OCI-LY7 (cell line): ENCODE measurements around the gene BMP8A.

Source experiments
- EZH2phosphoT487 ChIP-seq: fragments of 200-600 bp; sonication (generic); IDR thresholded peaks from 2 replicates; pipeline ENCODE4 v1.6.1; 2018; ENCODE audit warnings: low read depth, borderline replicate concordance, mild to moderate bottlenecking, mixed run types, antibody characterized with exemption, low read length, moderate library complexity, mixed read lengths
- TF ChIP-seq, protein P1 (sequence below): fragments of 200-600 bp; sonication (generic); conservative IDR thresholded peaks from 2 replicates; pipeline ENCODE4 v1.5.1; 2014; ENCODE audit warnings: mild to moderate bottlenecking, antibody characterized with exemption, low read length, moderate library complexity, mixed read lengths

DNA sequence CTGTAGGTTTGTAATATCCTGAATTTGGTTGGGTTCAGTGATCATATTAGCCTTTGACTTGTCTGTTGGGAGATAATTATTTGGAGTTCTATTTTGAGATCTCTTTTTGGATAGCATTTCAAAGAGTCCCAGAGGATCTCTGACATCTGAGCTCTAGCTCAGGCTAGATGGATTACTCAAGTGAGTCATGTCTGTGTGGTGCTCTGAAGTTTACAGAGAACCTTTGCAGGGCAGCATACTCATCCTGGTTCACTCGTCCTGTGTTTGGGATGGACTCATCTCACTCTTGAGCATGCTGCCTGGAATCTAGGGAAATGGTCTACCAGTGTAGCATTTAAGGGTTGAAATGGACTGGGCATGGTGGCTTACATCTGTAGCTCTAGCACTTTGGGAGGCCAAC lies 29.4 kb upstream of the BMP8A start:
- TF ChIP-seq, protein P1, sequence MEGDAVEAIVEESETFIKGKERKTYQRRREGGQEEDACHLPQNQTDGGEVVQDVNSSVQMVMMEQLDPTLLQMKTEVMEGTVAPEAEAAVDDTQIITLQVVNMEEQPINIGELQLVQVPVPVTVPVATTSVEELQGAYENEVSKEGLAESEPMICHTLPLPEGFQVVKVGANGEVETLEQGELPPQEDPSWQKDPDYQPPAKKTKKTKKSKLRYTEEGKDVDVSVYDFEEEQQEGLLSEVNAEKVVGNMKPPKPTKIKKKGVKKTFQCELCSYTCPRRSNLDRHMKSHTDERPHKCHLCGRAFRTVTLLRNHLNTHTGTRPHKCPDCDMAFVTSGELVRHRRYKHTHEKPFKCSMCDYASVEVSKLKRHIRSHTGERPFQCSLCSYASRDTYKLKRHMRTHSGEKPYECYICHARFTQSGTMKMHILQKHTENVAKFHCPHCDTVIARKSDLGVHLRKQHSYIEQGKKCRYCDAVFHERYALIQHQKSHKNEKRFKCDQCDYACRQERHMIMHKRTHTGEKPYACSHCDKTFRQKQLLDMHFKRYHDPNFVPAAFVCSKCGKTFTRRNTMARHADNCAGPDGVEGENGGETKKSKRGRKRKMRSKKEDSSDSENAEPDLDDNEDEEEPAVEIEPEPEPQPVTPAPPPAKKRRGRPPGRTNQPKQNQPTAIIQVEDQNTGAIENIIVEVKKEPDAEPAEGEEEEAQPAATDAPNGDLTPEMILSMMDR = no peak
- no peak for TF ChIP-seq EZH2phosphoT487
